ENCODE data around the gene KIF1A.

Gene KIF1A

GRCh38 chr2:240817496-240818292, 2.3 kb downstream of the KIF1A start:
- no peak for DNase-seq

- no peak for DNase-seq
These were observed 3.2 kb downstream of the KIF1A start for GRCh38 chr2:240816584-240817495.

- no peak for DNase-seq
These were observed 4.0 kb downstream of the KIF1A start for GRCh38 chr2:240815761-240816583.

GRCh38 chr2:240814946-240815760, 4.9 kb downstream of the KIF1A start:
- DNase-seq: no peak

- no peak for DNase-seq
These were observed 5.7 kb downstream of the KIF1A start for GRCh38 chr2:240814280-240814679.

- DNase-seq: no peak
These were observed 6.6 kb downstream of the KIF1A start for GRCh38 chr2:240813231-240813921.

- DNase-seq: no peak
These were observed 7.3 kb downstream of the KIF1A start for GRCh38 chr2:240812721-240813120.

GRCh38 chr2:240812301-240812680, 7.7 kb downstream of the KIF1A start:
- no peak for DNase-seq

- no peak for DNase-seq
These were observed 8.4 kb downstream of the KIF1A start for GRCh38 chr2:240811346-240812300.

- DNase-seq: no peak
These were observed 9.4 kb downstream of the KIF1A start for GRCh38 chr2:240810621-240811020.

- DNase-seq: no peak
These were observed 9.8 kb downstream of the KIF1A start for GRCh38 chr2:240810199-240810598.

GRCh38 chr2:240809276-240809675, 10.7 kb downstream of the KIF1A start:
- no peak for DNase-seq

GRCh38 chr2:240806459-240806858, 13.6 kb downstream of the KIF1A start:
- no peak for DNase-seq

- no peak for DNase-seq
These were observed 14.0 kb downstream of the KIF1A start for GRCh38 chr2:240806006-240806405.

- no peak for DNase-seq
These were observed 16.8 kb downstream of the KIF1A start for GRCh38 chr2:240803191-240803590.

GRCh38 chr2:240799033-240799820, 20.8 kb downstream of the KIF1A start:
- no peak for DNase-seq

GRCh38 chr2:240798327-240798905, 21.6 kb downstream of the KIF1A start:
- no peak for DNase-seq

- DNase-seq: no peak
These were observed 22.1 kb downstream of the KIF1A start for GRCh38 chr2:240797914-240798313.

GRCh38 chr2:240797500-240797895, 22.5 kb downstream of the KIF1A start:
- DNase-seq: no peak

Measured in stimulated activated naive CD4-positive, alpha-beta T cell treated with Interleukin-2 at 50 U/mL for 16 hours (primary cell).